GM06990 (cell line): ENCODE results near the gene XPO6.
A peak's percentile ranks its signal among the peaks of the same experiment; 100 is the strongest.

Experiments
- DNase-seq: peaks from one replicate; pipeline ENCODE4 v3.0.0-alpha.2; 2011; ENCODE audit not compliant: insufficient read length; ENCODE audit errors: extremely low read depth
- H3K27me3 ChIP-seq: replicated peaks from 2 replicates; pipeline ENCODE4 v1.6.0; 2011; ENCODE audit warnings: low read length; ENCODE audit not compliant: control insufficient read depth, insufficient read depth
- H3K36me3 ChIP-seq: 2 replicates; pipeline ENCODE4 v1.5.1; 2011; ENCODE audit warnings: low read length; ENCODE audit not compliant: control insufficient read depth, insufficient read depth
- H3K4me3 ChIP-seq: replicated peaks from 2 replicates; pipeline ENCODE4 v1.5.1; 2011; ENCODE audit warnings: low read depth, mild to moderate bottlenecking, control low read depth, low read length
- TF ChIP-seq, protein P1 (sequence below): IDR thresholded peaks from 2 replicates; pipeline ENCODE4 v1.5.1; 2011; ENCODE audit warnings: low read length, control low read depth, mild to moderate bottlenecking, inconsistent platforms; ENCODE audit not compliant: insufficient read depth, poor library complexity, severe bottlenecking

Gene XPO6

DNA sequence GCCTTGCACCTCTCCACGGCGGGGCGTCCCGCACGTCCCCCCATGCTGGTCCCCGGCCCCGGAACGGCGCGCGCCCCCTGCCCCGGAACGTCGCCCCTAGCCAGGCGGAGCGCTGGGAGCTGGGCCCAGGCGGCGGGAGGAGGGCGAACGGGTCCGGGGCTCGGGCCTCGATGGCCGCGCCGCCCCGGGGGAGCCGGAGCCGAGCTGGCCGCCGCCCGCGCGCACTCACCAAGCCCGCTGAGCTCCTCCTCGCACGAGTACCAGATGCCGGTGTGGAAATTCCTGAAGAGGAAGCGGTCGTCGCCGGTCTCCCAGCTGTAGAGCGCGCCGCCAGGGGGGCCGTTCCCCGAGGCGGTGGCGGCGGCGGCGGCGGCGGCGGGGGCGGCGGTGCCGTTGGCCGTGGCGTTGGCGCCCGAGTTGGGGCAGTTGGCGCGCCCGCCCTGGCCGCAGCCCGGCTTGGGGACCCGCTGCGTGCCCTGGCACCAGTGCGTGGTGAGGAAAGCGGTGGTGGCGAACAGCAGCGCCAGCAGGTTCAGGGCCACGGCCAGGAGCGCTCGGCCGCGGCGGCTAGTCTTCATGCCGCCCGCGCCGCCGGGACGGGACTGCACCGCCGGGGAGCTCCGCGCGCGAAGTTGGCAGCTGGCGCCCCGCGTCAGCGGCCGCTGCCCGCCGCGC is 148.8 kb downstream of the XPO6 start:
- peak overlapping the region; percentile 22; the same call in 1 of the 2 replicates for H3K4me3 ChIP-seq
- H3K27me3 ChIP-seq: no peaks in the 10 kb centered on the region; the same call in none of the 2 replicates
- TF ChIP-seq, protein P1, sequence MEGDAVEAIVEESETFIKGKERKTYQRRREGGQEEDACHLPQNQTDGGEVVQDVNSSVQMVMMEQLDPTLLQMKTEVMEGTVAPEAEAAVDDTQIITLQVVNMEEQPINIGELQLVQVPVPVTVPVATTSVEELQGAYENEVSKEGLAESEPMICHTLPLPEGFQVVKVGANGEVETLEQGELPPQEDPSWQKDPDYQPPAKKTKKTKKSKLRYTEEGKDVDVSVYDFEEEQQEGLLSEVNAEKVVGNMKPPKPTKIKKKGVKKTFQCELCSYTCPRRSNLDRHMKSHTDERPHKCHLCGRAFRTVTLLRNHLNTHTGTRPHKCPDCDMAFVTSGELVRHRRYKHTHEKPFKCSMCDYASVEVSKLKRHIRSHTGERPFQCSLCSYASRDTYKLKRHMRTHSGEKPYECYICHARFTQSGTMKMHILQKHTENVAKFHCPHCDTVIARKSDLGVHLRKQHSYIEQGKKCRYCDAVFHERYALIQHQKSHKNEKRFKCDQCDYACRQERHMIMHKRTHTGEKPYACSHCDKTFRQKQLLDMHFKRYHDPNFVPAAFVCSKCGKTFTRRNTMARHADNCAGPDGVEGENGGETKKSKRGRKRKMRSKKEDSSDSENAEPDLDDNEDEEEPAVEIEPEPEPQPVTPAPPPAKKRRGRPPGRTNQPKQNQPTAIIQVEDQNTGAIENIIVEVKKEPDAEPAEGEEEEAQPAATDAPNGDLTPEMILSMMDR: no peak
- no peak for DNase-seq
- H3K36me3 ChIP-seq: no peaks in the 10 kb centered on the region

DNA sequence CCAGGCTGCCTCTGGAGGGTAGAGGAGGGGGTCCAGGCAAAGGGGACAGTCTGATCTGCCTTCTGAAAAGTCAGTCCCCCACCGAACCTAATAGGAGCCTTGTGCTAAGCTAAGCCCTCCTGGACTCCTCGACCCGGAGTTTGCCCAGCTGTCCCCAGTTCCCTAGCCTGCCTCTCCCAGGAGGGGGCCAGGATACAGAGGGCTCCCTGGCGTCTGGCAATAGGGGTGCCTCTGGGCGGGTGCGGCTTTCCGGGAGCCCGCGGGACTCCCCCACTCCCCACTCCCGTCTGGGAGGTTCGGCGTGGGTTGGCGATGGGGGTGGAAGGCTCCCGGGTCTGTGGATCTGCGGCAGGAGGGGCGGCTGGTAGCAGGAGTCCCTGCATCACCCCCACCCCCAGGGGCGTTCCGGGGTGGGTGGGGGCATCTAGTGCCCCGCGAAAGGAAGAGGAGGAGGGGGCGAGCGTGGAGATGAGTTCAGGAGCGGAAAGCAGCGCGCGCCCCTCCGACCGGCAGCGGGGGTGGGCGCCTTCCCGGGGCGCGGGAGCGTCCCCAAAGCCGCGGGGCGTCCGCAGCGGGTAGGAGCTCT is 149.4 kb downstream of the XPO6 start:
- TF ChIP-seq, protein P1: no peak
- H3K4me3 ChIP-seq: no peak overlapping the region
- no peak for DNase-seq
- no peaks in the 10 kb centered on the region for H3K36me3 ChIP-seq
- H3K27me3 ChIP-seq: no peaks in the 10 kb centered on the region; the same call in none of the 2 replicates

DNA sequence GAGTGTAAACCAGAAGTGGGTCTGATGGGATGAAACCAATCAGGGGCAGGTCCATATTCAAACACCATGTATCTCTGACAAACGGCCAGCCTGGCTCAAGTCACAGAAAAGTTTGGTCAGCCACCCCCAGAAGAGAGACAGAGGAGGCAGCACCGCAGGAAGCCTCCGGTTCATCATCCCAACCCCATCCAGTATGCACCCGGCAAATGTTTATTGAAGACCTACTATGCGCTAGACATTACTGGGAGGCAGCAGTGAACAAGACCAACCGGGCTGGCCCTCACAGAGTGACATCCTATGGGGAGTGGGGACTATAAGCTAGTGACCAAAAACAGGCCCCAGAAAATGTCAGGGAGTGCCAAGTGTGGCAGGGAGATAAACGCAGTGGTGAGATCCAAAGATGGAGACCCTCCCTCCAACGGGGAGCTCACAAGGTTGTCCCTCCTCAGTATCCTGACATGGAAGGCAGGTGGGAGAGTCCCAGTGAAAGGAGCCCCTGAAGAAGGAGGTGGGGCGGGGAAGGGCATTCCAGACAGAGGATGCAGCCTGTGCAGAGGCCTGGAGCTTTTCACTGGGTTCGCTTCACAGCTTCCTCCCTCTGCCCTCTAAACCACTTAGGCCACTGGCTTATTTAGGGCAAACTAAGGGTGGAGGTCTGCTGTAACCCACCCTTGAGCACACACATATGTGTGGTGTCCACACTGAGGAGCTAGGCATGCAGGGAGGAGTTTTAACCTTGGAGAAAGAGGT is 150.2 kb downstream of the XPO6 start:
- Histone ChIP-seq H3K27me3 (no peaks in the 10 kb centered on the region; the same call in none of the 2 replicates), H3K36me3 (no peaks in the 10 kb centered on the region), H3K4me3 (no peak overlapping the region)
- TF ChIP-seq, protein P1: no peak
- DNase-seq: no peak

DNA sequence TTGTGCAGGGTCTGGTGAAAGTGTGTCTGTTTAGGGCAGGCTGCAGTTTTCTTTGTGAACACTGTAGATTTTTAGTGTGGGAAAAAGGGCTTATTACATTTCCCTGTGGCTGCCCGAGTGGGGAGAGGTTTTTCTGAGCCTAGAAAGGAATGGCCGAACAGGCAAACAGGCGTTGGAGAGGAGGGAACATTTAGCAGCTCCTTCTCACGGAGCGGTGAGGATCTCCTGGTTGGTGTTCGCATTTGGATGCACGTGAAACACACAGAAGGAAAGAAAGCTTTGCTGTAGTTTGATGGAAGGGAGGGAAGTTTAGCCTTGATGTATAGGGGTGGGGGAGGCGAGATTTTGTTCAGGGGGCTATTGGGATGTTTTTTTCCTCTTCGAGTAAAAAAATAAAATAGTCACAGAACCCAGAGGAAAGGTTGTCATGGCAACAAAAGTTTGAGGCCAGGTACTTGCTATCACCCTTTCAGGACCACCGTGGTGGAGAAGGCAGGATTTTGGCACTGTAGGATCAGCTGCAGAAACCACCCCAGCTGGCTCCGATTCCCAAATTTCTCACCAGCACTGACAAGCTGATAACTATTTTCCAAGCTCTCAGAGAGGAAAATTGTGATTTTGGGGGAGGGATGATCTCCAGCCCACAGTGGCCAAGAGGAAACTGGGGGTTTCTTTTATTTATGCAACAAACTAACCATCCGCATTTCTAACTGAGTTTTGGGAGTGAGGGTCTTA is 151.8 kb downstream of the XPO6 start:
- H3K27me3 ChIP-seq: no peaks in the 10 kb centered on the region; the same call in none of the 2 replicates
- no peak for DNase-seq
- H3K36me3 ChIP-seq: no peaks in the 10 kb centered on the region
- no peak overlapping the region for H3K4me3 ChIP-seq
- TF ChIP-seq, protein P1: no peak

DNA sequence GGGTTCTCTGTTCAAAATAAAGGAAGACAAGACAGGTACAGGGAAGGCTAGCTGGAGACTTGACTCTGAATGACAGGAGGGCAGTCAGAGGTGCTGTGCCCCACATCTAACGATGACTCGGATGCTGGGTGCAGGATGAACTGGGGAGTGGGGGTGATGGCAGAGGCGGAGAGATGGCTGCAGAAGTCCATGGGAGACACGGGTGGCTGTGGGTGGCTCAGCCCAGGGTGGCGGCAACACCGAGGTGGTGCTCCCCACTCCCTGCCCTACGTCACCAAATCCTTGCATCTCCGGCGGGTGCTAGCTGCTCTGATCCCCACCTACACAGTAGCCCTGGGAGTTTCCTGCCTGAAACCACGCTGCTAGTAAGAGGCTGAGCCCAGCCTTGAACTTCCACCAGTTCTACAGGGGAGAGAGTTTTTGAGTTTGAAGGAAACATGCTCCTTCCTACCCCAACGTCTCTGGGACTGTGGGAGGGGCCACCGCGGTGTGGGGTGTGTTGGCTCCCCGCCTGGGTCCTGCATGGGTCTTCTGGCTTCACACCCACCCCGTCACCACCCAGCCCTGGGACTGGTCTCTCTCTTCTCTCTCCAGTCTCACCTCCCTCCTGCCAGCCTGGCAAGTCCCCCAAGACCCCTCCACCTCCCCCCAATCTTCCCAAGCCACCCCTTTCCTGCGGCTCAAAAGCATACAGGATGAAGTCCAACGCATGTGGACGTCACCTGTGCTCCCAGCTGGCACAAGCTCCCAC is 152.8 kb downstream of the XPO6 start:
- no peaks in the 10 kb centered on the region; the same call in none of the 2 replicates for H3K27me3 ChIP-seq
- no peak overlapping the region for H3K4me3 ChIP-seq
- no peak for DNase-seq
- TF ChIP-seq, protein P1: no peak
- no peaks in the 10 kb centered on the region for H3K36me3 ChIP-seq
